Testis (tissue), 2 donors: Measurements from ENCODE around the gene TULP4.

ENCODE experiments used
- POLR2A ChIP-seq: fragments of 450-650 bp; IDR thresholded peaks from one replicate; pipeline ENCODE4 v1.6.1; 2017; ENCODE audit warnings: antibody characterized with exemption, mild to moderate bottlenecking, moderate library complexity
- TF ChIP-seq, protein P1 (sequence below), 3 experiments: fragments of 450-650 bp in 2 of 3; fragments of 200-600 bp in 1 of 3; sonication (generic) in 1 of 3; IDR thresholded peaks; one replicate each; pipeline ENCODE4 v1.5.1; 2016 to 2019; ENCODE audit warnings: antibody characterized with exemption in 3 of 3, mild to moderate bottlenecking in 2 of 3, moderate library complexity in 1 of 3

DNA sequence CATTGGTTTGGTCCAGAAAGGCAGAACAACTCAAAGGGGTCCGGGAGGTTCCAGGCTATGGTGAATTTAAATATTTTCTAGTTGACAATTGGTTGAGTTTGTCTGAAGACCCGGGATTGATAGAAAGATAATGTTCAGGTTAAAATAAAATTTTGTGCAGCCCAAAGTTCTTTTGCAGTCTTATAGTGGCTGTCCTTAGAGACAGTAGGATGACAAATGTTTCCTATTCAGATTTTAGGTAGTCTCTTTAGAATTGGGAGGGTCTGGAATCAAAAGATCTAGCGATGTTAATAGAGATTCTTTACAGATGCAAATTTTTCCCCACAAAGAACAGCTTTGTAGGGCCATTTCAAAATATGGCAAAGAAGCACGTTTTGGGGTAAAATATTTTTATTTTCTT, 109.1 kb downstream of the TULP4 start:
- TF ChIP-seq, protein P1, sequence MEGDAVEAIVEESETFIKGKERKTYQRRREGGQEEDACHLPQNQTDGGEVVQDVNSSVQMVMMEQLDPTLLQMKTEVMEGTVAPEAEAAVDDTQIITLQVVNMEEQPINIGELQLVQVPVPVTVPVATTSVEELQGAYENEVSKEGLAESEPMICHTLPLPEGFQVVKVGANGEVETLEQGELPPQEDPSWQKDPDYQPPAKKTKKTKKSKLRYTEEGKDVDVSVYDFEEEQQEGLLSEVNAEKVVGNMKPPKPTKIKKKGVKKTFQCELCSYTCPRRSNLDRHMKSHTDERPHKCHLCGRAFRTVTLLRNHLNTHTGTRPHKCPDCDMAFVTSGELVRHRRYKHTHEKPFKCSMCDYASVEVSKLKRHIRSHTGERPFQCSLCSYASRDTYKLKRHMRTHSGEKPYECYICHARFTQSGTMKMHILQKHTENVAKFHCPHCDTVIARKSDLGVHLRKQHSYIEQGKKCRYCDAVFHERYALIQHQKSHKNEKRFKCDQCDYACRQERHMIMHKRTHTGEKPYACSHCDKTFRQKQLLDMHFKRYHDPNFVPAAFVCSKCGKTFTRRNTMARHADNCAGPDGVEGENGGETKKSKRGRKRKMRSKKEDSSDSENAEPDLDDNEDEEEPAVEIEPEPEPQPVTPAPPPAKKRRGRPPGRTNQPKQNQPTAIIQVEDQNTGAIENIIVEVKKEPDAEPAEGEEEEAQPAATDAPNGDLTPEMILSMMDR (IDR thresholded peaks at IDR 0.05): no peak
- no peak for TF ChIP-seq POLR2A
